ENCODE data around the gene MAP3K4.
"Not testable (repeated sequence)": the region's sequence is repeated elsewhere in the genome, so short reads cannot be mapped to it uniquely, and the experiment has no call there.

Gene MAP3K4

DNA sequence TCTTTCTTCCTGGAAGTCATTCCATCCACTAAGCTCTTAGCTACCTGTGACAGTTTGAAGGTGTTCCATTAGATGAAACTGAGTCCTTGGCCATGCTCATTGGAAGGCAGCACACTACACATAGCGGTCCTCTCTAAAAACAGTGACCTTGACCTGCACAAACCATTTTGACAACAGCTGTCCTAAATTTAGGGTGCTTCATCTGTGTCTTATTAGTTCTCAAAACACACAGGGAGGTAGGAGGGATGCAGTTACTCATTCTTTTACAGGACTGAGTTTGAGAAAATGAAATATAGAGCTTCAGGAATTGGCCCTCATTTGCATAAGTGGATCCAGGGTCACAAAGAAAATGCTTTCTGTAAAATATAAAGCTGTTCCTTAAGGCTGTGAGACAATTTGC, 20.4 kb upstream of the MAP3K4 start:
- DNase-seq, result no peak

DNA sequence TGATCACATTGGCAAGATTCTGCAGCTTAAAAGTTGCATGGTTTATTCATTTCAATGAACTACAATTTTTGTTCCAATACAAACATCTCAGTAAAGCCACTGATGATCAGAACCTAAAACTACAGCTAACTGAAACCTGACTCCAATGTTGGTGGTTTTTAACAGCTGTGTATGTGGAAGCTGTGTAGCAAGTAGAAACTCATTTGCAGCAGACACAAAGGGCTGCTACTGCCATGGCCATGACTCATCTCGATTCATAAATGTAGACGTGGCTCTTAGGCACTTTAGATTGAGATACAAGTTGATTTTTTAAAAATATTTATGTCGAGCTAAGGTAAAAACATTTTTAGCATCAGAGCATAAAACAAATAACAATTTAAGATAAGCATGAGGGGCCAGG, 19.5 kb upstream of the MAP3K4 start:
- DNase-seq, result no peak

DNA sequence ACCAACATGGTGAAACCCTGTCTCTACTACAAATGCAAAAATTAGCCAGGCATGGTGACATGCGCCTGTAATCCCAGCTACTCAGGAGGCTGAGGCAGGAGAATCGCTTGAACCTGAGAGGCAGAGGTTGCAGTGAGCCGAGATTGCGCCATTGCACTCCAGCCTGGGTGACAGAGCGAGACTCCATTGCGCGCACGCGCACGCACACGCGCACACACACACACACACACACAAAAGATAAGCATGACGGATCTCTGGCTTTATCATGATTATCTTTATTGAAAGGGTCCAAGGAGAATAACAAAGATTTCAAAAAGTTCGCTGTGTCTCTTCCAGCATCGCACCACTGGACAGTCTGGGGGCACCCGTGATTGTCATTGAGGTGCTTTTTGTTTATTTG, 19.0 kb upstream of the MAP3K4 start:
- not testable (repeated sequence) for DNase-seq

DNA sequence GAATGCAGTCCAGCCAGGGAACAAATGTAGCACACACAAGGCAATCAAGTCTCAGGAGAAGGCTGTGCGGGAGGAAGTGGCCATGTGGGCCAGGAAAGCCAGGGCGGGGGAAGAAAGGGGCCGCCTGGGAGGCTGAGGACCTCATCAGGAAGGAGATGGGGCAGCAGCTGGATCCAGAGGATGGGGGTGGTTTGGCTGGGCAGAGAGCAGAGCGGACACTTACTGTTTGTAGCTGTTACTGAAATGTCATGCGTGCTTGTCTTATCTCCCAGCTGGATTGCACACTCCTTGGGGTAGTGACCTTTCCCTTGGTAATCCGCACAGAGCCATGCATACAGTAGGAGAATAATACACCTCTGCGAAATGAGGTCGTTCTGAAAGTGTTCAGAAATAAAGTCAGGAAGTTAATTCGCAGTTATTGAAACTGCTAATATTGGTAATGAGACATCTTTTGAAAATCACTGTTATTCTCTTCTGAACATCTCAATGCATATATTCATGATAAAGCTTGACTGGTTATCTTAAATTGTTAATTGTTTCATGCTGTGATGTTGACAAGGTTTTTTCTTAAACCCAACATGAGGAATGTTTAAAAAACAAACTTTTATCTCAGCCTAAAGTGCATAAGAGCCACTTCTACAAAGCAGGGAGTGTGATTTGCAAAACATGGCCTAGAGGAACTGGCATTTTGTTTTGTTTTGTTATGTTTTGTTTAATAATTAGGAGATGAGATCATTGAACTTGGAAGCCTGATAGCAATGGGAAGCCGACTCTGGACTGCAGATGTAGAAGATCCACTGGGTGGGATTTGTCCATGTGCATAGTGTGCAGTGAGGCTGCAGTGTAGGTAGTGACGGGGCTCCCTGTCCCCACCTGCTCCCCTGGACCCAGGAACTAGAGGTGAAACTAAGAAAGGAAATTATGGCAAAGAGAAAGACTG, 18.0 kb upstream of the MAP3K4 start:
- DNase-seq, result no peak

DNA sequence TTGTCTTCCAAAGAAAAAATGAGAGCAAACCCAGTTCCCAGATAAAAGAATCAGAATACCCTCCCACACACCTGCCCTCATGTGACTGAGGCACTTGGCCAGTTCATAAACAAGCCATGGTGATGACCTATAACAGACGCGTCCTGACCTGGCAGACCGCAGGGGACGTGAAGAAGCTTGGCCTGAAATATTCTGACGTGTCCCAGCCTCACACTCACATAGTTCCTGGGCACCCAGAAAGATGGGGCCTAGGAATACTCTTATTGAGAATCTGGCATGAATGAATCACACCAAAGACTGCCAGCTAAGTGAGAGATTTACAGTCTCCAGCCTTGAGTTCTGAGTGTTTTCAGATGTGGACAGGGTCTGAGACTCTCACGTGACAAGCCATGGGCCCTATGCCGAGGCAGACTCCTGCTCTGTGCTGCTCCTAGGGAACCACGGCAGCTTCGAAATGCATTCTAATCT, 17.2 kb upstream of the MAP3K4 start:
- no peak for DNase-seq

DNA sequence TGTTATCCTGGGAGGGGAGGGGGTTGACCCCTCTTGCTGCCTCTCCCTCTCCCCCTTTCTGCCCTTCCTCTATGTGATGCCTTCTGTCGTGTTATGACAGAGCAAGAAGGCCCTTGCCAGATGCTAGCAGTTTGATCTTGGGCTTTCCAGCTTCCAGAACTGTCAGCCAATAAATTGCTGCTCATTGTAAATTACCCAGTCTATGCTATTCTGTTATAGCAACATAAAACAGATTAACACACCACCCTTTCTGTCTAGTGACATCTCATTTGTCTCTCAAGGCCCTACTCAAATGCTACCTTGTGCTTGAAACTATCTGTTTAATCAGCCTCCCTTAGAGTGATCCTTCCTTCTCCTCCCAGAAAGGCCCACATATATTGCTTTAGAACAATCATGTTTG, 16.4 kb upstream of the MAP3K4 start:
- no peak for DNase-seq

DNA sequence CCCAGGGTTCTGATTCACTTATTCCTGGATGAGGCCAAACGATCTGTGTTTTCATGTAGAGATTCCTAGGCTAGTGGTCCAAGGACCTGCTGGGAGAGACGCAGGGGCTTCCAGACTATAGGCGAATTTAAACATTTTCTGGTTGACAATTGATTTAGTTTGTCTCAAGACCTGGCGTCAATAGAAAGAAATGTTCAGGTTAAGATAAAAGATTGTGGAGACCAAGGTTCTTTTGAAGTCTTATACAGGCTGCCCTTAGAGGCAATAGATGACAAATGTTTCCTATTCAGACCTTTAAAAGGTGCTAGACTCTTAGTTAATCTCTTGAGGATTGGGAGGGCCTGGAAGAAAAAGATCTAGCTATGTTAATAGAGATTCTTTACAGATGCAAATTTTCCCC, 15.6 kb upstream of the MAP3K4 start:
- not testable (repeated sequence) for DNase-seq

DNA sequence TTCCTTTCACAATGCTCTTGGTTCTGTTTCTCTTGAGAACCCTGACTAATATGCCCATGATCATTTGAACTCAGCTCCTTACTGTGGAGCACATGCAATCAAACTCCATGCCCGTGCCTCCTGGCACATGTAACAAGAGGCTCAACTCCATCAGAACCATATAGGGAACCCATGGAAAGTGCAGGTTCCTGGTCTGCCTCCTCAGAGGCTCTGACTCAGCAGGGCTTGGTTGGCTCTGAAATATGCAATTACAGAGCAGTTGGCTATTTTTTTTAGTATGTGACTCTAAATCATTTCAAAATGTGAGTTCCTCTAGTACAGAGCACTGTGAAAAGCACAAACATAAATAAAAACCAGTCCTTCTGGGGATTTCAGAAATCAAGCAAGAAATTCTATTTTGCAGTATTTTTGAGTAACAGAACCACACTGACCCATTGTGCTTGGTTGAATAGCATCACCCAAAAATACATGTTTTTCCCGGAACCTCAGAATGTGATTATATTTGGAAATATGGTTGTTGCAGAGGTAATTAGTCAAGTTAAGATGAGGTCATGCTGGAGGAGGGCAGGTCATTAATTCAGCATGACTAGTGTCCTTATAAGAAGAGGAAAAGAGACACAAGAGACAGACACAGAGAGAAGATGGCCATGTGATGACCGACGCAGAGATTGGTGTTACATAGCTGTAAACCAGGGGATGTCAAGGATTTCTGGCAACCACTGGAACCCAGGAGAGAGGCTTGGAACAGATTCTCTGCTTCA, 13.2 kb upstream of the MAP3K4 start:
- DNase-seq, result no peak

DNA sequence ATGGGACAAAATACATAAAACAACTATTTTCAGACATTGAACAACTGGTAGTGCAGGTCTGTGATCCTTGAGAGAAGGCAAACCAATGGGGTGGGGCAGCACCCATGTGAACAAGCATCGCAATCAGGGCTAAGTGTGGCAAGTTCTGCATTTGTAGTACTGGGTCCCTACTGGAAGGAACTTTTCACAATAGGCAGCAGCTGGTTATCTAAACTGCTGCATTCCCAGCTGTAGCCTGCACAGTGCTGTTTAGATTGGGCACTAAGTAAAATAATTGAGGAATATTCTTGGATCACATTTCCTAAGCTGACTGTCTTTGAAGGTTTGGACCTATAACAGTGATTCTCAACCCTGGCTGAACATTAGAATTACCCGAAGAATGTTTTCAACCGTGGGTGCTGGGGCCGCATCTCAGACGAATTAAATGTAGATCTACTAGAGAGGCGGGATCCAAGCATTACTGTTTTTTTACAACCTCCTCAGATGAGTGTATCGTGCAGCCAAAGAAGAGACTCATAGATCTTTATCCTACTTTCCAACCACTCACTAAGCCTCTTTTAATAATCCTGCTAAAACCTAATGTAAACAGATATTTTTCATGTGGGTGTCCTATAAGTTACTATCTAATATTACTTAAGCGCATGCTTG, 12.4 kb upstream of the MAP3K4 start:
- DNase-seq, result no peak

DNA sequence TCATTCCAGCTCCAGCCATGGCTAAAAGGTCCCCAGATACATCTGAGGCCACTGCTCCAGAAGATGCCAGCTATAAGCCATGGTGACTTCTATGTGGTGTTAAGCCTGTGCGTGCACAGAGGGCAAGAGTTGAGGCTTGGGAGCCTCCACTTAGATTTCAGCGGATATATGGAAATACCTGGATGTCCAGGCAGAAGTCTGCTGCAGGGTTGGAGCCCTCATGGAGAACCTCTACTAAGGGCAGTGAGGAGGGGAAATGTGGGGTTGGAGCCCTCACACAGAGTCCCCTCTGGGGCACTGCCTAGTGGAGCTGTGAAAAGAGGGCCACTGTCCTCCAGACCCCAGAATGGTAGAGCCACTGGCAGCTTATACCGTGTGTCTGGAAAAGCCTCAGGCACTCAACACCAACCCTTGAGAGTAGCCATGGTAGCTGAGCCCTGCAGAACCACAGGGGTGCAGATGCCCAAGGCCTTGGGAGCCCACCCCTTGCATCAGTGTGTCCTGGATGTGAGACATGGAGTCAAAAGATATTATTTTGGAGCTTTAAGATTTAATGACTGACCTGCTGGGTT, 8.1 kb upstream of the MAP3K4 start:
- DNase-seq, result not testable (repeated sequence)

DNA sequence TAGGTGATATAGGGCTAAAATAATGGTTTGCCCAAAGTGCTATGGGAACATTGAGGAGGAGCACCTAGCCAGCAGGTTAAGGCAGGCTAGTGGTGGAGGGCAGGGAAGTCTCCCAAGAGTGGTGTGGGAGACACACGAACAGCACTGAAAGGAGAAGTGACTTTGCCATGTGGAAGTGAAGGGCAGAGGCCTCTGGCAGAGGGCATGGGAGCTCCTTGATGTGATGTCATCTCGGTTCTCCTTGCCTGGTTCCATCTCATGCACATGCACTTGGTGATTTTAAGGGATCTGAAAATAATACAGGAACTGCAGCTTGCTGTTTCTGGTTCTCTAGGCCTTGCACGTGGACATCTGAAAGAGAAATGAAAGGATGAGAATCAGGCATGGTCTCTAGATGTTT, 4.7 kb upstream of the MAP3K4 start:
- DNase-seq, result no peak

DNA sequence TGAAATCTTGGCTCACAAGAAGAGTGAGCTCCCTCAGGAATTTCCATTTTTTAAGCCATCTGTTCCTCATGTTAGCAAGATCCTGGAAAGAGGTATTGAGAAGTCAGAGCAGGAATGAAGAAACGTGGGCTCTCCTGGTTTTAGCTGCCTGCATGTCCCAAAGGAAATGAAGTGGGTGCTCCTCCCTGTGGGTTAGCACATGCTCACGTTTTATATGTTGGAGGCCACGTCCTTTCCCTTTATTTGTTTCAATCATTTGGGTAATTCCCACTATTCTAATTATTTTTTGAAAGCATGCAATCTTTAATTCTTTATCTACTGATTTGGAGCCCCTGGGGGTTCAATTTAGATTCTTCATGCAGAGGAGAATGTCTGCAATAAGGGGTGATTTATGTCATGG, 4.3 kb upstream of the MAP3K4 start:
- DNase-seq, result no peak

DNA sequence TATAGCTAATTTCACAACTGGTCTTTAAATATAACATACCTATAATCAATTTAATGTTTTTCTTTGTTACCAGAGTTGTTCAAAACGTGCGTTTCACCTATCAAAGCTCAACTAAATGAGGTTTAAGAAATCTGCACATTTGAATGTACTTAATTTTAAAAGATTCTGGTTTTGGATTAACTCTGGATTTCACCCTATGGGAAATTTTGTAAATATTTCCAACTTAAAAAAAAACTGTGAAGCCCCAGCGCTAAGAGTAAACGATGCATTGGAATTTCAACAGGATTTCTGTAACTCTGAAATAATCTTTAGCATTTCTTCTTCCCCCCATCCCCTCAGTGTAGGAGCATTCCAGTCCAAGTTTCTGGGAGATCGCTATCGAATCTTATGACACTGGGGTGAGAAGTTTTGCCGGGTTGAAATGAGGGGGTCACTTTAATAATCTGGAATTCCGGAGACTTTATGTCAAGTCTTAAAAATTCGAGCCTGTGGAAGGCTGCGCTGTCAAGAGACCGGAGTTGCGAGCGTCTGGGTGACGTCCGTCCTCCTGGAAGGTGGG, 643 bp upstream of the MAP3K4 start:
- DNase-seq, result no peak

DNA sequence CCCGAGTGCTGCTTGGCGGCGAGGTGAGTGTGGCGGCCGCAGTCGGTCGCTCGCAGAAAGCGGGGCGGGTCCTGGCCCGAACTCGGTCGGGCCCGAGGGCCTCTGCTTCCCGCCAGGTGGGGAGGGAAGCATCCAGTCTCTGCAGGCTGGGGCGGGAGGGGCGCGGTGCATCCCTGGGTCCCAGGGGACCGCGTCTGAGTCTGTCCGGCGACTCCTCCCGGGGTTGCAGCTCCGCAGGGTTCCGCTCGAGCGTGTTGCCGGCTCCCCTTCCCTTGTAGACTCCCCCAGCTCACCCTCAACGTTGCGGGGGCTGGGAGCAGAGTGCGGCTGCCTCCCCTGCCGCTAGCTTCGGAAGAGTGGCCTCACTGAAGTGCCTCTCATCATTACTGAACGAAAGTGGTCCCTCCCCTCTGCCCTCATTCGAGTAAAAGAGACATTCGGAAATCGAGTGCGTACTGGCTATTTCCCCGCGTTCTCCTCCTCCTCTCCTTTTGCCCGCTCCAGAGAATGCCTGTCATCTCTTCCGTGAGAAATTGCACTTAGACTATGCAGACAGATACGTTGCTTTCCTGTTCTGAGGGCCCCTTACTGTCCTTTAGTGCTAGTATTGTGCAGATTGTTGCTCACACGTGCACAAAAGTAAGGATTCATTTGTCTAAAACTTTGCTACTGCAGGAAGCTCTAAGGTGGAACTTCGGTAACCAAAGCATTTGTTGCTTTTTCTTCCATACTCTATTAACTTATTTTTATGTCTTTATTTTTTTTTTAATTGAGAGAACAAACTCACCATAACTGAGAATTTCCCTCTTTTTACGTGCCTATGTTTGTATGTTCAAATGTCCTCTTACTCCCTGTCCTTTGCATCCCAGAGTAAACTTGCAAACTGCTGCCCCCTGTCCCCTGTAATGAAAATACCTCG, 751 bp downstream of the MAP3K4 start:
- peak in 2 of 5 donors; percentile 31 to 32 for DNase-seq

DNA sequence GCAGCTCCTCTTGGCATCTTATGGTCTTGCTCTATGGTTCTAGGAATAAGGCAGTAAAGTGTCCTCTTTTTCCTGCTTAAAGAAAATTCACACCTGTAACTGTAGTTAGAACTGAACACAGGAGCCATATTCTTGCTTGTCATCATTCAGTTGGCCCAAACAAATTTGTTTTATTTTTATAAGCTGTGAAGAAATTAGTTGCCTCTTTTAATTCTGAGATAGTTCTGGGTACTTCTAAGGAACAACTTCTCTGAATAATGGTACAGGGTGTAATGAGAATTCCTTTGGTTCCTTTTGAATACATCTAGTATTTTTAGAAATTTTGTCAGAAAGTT, 1.4 kb downstream of the MAP3K4 start:
- DNase-seq, result no peak

DNA sequence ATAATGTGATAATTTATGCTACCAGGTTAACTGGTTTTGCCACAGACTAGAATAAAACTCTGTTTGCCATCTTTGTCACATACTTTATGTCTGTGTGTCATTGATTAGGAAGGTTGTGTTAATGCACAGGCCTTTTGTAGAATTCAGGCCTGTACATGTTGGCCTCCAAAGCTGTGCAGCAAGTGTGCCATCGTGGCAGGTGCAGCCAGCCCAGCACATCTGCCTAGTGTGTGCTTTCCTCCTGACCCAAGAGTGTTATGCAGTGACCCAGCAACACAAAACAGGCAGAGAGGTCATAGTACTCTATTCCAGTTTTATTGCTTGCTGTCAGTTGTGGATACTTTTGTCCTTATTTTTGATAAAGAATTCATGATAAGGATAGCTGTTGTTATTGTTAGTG, 3.7 kb downstream of the MAP3K4 start:
- no peak for DNase-seq

DNA sequence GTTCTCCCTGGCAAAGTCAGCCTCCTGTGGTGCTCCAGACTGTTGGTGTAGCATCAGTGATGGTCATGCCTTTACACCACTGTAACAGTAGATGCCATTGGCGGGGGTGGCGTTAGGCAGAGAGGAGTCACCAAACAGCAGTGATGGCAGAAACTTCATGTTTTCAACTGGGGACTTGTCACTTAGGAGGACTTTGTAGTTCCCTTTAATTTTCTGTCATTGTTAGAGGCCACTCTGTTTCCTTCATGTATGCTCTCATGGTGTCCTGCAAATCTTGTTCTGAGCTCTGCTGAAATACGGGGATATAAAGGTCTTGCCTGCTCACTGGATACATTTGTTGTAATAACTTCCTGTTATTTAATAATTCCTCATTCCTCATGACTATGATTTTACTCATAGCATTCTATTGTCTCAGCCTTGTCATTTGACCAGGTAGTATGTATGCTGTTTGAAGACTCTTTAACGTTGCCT, 4.6 kb downstream of the MAP3K4 start:
- DNase-seq, result no peak

DNA sequence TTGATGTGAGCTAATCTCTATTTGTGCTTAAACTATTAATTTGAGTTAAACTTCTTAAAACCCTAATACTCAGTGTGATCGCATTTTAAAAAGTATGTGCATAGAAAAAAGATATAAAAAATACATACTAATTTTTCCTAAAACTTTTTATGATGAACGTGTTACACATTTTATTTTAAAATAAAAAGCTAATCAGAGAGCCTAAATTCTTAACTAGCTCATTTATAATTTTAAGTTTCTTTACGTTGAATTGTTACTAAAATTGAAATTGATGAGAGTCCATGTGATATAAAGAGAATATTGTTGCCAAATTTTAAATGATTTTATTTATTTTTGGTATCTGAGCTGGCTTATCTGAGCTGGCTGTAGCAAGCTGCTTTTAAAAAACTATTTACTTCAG, 6.6 kb downstream of the MAP3K4 start:
- DNase-seq, result no peak

DNA sequence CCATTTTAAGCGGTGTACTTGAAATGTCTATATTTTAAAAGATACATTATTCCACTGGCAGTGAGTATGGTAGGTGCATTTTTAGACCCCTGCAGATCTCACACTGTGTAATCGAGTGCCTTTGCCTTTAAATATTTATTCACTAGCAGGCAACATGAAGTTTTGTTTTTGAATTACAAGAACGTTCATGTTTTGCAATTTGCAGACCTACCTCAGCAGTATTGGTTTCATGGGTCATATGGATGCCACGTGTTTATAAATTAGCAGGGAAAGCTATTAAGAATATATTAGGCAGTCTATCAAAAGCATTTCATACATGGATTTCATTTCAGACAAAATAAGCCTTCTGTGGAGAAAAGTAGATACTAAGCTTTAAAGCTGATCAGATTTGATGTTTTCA, 7.2 kb downstream of the MAP3K4 start:
- no peak for DNase-seq

DNA sequence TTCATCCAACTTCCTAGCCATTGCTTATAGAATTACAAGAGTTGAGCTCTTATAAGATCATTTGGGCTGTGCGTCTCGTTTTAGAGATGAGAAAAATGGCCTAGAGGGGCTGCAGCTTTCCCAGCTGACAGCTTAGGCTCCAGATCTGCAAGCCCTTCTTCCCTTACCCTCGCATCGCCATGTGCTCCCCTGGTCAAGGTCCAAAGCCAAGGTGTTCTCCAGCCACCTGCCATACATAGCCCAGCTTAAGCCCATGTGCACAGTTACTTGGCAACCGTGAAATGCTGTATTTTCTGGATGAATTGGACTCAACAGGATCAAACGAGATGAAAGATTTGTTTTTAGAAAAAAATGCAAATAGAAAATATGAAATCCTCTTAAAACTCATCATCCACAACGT, 7.9 kb downstream of the MAP3K4 start:
- no peak for DNase-seq

DNA sequence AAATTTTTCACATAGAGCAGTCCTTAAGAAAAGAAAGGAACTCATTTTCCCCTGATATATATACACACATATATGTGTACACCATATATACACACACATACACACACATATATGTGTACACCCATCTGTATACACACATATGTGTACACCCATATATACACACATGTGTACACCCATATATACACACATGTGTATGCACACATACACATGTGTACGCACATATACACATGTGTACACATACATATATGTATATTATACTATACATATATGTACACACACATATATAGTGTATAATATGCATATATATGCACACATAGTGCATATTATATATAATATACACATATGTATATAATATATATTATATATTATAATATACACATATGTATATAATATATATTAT, 9.1 kb downstream of the MAP3K4 start:
- DNase-seq, result no peak

DNA sequence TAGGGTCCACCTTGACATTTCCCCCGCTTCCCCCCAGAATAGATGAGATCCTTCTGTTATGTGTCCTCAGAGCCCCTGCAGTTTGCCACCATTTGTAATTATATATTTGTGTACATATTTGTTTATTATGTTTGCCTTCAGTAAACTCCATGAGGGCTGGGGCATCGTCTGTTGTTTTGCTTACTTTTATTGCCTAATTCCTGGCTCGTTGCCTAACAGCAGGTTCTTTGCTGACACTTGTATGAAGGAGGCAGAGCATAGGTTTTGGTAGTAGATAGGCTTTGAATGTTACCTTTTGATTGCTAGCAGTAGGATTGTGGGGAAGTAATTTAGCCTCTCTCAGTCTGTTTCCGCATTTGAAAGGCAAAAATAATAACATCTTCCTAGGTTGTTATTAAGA, 9.9 kb downstream of the MAP3K4 start:
- no peak for DNase-seq
